GDM1 (cell line): Measurements from ENCODE around the gene IL6.
A peak's percentile ranks its signal among the peaks of the same experiment; 100 is the strongest.
"Not testable (repeated sequence)": the region's sequence is repeated elsewhere in the genome, so short reads cannot be mapped to it uniquely, and the experiment has no call there.

ENCODE experiments used
- DNase-seq: peaks from one replicate; lab custom pipeline; 2025; lab: John Stamatoyannopoulos, UW

Gene IL6

DNA sequence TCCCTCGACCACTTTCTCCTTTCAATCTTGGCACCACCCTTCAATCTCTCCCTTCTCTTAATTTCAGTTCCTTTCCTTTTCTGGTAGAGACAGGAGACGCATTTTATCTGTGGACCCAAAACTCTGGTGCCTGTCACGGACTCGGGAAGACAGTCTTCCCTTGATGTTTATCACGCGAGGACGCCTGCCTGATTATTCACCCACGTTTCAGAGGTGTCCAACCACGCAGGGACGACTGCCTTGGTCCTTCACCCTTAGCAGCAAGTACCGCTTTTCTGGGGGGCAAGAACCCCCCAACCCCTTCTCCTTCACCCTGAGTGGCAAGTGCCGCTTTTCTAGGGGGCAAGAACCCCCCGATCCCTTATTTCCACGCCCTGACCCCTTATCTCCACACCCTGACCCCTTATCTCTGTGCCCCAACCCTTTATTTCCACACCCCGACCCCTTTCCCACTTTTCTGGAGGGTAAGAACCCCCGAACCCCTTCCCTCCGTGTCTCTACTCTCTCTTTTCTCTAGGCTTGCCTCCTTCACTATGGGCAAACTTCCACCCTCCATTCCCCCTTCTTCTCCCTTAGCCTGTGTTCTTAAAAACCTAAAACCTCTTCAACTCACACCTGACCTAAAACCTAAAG is 22.9 kb upstream of the IL6 start:
- DNase-seq = not testable (repeated sequence)

GRCh38 chr7:22704722-22705121 is 22.3 kb upstream of the IL6 start:
- DNase-seq = not testable (repeated sequence)

DNA sequence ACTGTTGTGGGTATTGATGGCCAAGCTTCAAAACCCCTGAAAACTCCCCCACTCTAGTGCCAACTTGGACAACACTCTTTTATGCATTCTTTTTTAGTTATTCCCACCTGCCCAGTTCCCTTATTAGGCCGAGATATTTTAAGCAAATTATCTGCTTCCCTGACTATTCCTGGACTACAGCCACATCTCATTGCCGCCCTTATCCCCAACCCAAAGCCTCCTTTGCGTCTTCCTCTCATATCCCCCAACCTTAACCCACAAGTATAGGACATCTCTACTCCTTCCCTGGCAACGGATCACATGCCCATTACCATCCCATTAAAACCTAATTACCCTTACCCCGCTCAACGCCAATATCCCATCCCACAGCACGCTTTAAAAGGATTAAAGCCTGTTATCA is 21.1 kb upstream of the IL6 start:
- DNase-seq = not testable (repeated sequence)

DNA sequence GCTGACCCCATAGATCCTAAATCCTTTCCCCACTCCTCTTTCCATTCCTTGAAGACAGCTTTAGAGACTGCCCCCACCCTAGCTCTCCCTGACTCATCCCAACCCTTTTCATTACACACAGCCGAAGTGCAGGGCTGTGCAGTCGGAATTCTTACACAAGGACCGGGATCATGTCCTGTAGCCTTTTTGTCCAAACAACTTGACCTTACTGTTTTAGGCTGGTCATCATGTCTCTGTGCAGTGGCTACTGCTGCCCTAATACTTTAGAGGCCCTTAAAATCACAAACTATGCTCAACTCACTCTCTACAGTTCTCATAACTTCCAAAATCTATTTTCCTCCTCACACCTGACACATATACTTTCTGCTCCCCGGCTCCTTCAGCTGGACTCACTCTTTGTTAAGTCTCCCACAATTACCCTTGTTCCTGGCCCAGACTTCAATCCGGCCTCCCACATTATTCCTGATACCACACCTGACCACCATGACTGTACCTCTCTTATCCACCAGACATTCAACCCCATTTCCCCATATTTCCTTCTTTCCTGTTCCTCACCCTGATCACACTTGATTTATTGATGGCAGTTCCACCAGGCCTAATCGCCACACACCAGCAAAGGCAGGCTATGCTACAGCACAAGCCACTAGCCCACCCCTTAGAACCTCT is 19.8 kb upstream of the IL6 start:
- not testable (repeated sequence) for DNase-seq

GRCh38 chr7:22708214-22708613 is 18.8 kb upstream of the IL6 start:
- DNase-seq = not testable (repeated sequence)

- DNase-seq = not testable (repeated sequence)
Observed at GRCh38 chr7:22708677-22709061, 18.3 kb upstream of the IL6 start.

DNA sequence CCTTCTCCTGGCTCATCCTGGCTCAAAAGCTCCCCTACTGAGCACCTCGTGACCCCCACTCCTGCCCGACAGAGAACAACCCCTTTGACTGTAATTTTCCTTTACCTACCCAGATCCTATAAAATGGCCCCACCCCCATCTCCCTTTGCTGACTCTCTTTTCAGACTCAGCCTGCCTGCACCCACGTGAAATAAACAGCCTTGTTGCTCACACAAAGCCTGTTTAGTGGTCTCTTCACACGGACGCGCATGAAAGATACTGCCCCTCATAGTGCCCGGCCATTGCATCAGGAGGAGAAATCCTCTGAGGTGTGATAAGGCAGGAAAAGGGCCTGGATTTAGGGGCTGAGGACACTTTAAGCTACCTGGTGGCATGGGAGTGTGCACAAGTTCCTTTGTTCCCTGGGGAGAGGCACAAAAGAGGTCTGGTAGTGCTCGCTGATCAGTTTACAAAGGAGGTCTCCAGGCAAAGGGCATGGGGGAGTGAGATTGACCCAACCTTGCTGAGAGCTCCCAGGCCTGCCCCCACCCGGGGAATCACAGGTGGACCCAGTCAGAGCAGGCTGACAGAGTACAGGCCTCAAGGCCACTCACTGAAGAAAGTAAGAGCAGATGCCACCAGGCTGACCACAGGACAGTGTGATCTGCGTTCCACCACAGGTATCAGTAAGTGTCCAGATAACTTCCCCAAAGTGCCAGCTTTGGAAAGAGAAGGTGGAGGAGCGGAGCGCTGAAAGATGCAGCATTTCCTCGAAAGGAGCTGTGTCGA is 17.8 kb upstream of the IL6 start:
- not testable (repeated sequence) for DNase-seq

DNA sequence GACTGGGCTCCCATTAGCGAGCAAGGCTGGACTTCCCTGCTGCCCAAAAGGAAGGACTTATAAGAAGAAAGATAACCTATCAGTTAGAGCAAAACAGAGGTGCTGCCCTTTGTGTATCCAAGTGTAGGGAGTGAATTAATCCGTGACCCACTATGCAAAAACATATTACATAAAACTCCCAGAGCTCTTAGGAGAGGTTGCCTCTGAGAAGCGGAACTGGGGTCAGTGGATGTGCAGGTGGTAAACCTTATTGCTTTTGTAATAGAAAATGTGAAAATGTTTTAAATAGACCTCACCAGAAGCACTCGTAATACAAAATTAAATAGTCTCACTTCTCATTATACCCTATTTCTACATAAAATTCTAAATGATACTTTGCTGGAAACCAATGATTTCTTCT is 17.1 kb upstream of the IL6 start:
- DNase-seq = no peak

- DNase-seq = no peak
Observed at GRCh38 chr7:22712999-22713398, 14.0 kb upstream of the IL6 start.

DNA sequence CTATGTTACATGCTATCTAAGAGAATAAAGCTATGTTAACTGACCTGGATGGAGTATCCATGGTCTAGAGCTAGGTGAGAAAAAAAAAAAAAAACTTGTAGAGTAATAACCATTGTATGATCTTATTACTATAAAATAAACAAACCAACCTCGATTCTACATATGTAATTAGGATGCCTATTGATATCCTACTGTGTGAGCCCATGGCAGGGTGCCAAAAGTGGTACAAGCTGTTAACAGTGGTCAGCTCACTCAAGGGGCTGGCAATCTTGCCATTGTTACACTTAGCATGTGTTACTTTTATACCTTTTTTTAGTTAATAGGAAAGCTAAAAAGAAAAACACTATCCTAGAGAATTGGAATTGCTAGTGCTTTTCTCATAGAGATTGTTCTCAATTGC is 13.5 kb upstream of the IL6 start:
- DNase-seq = no peak

- no peak for DNase-seq
Observed at GRCh38 chr7:22715969-22716368, 11.0 kb upstream of the IL6 start.

DNA sequence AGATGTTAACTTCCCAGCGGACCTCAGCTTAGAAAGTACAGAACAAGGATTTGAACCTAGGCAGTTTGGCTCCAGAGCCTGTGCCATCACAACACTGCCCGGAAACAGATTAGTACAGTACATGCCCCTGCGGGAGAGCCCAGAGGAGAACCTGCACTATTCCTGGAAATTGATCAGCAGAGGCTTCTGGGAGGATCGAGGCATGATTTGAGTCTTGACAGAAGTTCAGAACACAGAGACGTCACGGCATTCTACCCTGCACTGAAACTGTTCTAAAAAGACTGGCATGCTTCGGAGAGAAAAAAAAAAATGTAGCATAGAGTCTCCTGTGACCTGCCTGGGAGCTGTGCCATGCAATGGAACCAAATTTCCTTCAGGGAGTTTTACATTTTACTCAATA is 9.2 kb upstream of the IL6 start:
- DNase-seq = no peak

DNA sequence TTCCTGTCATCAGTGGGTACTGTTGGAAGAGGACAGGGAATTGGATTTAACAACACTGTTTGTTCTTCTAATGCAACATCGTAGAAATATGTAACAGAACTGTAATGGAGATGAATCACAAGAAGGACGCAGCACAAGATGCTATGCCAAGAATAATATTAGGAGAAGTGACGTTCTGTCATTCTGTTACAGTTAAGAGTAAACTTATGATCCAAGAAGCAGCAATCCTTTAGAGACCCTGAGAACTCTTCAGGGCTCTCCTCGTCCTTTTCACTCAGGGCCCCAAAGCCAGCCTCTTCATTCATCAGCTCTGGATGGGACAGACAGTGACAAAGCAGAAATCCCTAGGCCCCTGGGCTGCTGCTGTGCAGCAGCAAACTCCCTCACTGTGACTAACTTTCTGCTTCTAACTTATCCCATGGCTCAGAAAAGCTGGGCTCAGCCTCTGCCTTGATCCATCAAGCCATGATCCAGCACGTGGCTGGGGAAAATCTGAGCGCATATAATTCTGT is 8.7 kb upstream of the IL6 start:
- DNase-seq = no peak

GRCh38 chr7:22718911-22719420 is 8.0 kb upstream of the IL6 start:
- no peak for DNase-seq

DNA sequence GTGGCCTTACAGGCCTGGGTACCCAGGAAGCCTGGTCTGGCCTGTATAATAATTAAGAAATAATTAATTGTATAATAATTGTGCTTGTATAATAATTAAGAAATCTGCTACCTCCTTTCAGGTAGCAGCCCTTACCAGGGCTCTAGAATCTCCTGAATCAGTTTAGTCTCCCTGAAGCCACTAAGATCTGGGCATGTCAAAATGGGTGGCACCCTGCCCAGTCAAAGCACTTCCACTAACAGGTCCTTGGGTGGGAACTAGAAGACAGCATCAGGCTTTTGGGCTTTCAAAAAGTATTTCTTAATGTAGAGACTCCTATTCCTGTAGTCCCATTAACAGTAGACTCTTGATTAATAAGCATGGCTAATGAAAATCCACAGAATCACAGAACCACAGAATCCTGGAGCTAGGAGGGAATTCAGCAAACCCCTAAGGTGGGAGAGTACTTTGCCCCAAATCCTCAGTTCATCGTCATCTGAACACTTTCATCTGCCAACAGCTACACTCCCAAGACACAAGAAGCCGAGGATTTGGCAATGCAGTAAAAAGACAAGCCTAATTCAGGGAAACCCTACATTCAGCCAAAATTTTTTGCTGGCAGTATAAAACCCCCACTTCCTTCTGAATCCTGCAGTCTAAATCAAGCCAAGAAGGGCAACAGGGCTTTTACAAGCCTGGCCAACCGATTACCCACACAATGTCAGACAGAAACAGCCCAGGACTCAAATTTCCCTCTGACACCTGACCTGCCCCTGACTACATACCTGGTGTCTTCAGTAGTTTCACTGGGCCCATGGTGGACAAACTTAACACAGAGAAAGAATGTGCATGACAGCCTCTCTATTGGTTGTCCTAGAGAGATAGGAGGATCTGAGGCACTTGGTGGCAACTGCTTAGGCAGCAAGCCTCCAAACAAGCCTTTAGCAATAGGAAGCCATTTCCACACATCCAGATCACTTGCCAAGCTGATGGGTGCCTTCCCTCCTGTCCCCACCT is 5.9 kb upstream of the IL6 start:
- DNase-seq = no peak

- DNase-seq = no peak
Observed at GRCh38 chr7:22722536-22723180, 4.3 kb upstream of the IL6 start.

- DNase-seq = no peak
Observed at GRCh38 chr7:22723181-22723601, 3.8 kb upstream of the IL6 start.

DNA sequence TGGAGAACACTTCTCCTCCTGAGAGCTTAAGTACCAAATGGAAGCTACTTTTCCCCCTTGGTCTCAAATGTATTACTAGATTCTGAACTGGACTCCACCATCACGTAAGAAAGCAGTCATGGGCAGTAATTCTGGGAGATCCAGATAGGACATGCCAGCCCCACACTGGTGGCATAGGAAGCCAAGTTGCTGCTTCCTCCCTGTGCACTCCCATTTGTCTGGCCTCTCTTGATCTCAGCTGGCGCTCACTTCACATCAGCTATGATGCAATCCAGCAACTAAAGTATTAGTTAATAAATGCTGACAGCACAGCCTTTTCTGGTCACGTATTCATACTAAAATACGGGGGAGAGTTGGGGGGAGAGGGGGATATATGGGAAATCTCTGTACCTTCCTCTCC is 3.4 kb upstream of the IL6 start:
- no peak for DNase-seq

GRCh38 chr7:22724861-22725260 is 2.1 kb upstream of the IL6 start:
- DNase-seq = no peak

DNA sequence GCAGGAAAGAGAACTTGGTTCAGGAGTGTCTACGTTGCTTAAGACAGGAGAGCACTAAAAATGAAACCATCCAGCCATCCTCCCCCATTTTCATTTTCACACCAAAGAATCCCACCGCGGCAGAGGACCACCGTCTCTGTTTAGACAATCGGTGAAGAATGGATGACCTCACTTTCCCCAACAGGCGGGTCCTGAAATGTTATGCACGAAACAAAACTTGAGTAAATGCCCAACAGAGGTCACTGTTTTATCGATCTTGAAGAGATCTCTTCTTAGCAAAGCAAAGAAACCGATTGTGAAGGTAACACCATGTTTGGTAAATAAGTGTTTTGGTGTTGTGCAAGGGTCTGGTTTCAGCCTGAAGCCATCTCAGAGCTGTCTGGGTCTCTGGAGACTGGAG is 1.4 kb upstream of the IL6 start:
- no peak for DNase-seq

GRCh38 chr7:22726345-22726906 is 574 bp upstream of the IL6 start:
- peak; percentile 34 for DNase-seq
